ENCODE data around the gene UBE4B.

DNA sequence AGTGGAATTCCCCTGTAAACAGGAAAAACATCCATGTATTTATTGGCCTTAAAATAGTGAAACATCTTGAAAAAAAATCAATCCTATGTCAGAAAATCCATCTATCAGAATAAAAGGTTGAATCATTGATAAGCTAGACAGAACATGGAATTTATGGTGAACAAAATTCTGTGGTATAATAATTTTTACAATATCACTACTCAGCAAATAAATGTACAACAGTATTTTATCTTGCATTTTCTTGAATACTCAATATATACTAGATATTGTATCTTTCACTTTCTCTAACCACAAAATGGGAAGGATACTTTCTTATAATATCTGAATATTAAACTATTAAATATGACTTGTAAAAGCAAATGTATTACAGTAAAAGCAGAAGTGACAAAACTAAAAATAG lies 5.7 kb upstream of the UBE4B start:
- TF ChIP-seq, protein P1, sequence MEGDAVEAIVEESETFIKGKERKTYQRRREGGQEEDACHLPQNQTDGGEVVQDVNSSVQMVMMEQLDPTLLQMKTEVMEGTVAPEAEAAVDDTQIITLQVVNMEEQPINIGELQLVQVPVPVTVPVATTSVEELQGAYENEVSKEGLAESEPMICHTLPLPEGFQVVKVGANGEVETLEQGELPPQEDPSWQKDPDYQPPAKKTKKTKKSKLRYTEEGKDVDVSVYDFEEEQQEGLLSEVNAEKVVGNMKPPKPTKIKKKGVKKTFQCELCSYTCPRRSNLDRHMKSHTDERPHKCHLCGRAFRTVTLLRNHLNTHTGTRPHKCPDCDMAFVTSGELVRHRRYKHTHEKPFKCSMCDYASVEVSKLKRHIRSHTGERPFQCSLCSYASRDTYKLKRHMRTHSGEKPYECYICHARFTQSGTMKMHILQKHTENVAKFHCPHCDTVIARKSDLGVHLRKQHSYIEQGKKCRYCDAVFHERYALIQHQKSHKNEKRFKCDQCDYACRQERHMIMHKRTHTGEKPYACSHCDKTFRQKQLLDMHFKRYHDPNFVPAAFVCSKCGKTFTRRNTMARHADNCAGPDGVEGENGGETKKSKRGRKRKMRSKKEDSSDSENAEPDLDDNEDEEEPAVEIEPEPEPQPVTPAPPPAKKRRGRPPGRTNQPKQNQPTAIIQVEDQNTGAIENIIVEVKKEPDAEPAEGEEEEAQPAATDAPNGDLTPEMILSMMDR (conservative IDR thresholded peaks at IDR 0.05; ENCODE audit: low read depth in 2 of 2): no peak
- TF ChIP-seq POLR2AphosphoS5 (IDR thresholded peaks at IDR 0.05; ENCODE audit: low read depth): no peak
- TF ChIP-seq, protein P2, sequence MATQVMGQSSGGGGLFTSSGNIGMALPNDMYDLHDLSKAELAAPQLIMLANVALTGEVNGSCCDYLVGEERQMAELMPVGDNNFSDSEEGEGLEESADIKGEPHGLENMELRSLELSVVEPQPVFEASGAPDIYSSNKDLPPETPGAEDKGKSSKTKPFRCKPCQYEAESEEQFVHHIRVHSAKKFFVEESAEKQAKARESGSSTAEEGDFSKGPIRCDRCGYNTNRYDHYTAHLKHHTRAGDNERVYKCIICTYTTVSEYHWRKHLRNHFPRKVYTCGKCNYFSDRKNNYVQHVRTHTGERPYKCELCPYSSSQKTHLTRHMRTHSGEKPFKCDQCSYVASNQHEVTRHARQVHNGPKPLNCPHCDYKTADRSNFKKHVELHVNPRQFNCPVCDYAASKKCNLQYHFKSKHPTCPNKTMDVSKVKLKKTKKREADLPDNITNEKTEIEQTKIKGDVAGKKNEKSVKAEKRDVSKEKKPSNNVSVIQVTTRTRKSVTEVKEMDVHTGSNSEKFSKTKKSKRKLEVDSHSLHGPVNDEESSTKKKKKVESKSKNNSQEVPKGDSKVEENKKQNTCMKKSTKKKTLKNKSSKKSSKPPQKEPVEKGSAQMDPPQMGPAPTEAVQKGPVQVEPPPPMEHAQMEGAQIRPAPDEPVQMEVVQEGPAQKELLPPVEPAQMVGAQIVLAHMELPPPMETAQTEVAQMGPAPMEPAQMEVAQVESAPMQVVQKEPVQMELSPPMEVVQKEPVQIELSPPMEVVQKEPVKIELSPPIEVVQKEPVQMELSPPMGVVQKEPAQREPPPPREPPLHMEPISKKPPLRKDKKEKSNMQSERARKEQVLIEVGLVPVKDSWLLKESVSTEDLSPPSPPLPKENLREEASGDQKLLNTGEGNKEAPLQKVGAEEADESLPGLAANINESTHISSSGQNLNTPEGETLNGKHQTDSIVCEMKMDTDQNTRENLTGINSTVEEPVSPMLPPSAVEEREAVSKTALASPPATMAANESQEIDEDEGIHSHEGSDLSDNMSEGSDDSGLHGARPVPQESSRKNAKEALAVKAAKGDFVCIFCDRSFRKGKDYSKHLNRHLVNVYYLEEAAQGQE (IDR thresholded peaks at IDR 0.05; ENCODE audit: unreplicated experiment): no peak
- TF ChIP-seq, protein P3, sequence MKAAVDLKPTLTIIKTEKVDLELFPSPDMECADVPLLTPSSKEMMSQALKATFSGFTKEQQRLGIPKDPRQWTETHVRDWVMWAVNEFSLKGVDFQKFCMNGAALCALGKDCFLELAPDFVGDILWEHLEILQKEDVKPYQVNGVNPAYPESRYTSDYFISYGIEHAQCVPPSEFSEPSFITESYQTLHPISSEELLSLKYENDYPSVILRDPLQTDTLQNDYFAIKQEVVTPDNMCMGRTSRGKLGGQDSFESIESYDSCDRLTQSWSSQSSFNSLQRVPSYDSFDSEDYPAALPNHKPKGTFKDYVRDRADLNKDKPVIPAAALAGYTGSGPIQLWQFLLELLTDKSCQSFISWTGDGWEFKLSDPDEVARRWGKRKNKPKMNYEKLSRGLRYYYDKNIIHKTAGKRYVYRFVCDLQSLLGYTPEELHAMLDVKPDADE (IDR thresholded peaks at IDR 0.05): no peak
- TF ChIP-seq EZH2 (IDR thresholded peaks at IDR 0.05; ENCODE audit: low read depth, unreplicated experiment): no peak
- TF ChIP-seq NANOG (IDR thresholded peaks at IDR 0.05; ENCODE audit: borderline replicate concordance): no peak
- TF ChIP-seq EZH2phosphoT487 (IDR thresholded peaks at IDR 0.05; ENCODE audit: unreplicated experiment): no peak
- no peak for TF ChIP-seq JUNB (IDR thresholded peaks at IDR 0.05; ENCODE audit: unreplicated experiment)
- TF ChIP-seq CREB1 (CRISPR knock-in tag; IDR thresholded peaks at IDR 0.05; ENCODE audit: low read depth): no peak
- no peak for TF ChIP-seq STAT1 (IDR thresholded peaks at IDR 0.05; ENCODE audit: unreplicated experiment)
- TF ChIP-seq ZNF331 (CRISPR knock-in tag; IDR thresholded peaks at IDR 0.05; ENCODE audit: low read depth): no peak
- TF ChIP-seq ZNF114 (CRISPR knock-in tag; IDR thresholded peaks at IDR 0.05): no peak
- TF ChIP-seq, protein P4, sequence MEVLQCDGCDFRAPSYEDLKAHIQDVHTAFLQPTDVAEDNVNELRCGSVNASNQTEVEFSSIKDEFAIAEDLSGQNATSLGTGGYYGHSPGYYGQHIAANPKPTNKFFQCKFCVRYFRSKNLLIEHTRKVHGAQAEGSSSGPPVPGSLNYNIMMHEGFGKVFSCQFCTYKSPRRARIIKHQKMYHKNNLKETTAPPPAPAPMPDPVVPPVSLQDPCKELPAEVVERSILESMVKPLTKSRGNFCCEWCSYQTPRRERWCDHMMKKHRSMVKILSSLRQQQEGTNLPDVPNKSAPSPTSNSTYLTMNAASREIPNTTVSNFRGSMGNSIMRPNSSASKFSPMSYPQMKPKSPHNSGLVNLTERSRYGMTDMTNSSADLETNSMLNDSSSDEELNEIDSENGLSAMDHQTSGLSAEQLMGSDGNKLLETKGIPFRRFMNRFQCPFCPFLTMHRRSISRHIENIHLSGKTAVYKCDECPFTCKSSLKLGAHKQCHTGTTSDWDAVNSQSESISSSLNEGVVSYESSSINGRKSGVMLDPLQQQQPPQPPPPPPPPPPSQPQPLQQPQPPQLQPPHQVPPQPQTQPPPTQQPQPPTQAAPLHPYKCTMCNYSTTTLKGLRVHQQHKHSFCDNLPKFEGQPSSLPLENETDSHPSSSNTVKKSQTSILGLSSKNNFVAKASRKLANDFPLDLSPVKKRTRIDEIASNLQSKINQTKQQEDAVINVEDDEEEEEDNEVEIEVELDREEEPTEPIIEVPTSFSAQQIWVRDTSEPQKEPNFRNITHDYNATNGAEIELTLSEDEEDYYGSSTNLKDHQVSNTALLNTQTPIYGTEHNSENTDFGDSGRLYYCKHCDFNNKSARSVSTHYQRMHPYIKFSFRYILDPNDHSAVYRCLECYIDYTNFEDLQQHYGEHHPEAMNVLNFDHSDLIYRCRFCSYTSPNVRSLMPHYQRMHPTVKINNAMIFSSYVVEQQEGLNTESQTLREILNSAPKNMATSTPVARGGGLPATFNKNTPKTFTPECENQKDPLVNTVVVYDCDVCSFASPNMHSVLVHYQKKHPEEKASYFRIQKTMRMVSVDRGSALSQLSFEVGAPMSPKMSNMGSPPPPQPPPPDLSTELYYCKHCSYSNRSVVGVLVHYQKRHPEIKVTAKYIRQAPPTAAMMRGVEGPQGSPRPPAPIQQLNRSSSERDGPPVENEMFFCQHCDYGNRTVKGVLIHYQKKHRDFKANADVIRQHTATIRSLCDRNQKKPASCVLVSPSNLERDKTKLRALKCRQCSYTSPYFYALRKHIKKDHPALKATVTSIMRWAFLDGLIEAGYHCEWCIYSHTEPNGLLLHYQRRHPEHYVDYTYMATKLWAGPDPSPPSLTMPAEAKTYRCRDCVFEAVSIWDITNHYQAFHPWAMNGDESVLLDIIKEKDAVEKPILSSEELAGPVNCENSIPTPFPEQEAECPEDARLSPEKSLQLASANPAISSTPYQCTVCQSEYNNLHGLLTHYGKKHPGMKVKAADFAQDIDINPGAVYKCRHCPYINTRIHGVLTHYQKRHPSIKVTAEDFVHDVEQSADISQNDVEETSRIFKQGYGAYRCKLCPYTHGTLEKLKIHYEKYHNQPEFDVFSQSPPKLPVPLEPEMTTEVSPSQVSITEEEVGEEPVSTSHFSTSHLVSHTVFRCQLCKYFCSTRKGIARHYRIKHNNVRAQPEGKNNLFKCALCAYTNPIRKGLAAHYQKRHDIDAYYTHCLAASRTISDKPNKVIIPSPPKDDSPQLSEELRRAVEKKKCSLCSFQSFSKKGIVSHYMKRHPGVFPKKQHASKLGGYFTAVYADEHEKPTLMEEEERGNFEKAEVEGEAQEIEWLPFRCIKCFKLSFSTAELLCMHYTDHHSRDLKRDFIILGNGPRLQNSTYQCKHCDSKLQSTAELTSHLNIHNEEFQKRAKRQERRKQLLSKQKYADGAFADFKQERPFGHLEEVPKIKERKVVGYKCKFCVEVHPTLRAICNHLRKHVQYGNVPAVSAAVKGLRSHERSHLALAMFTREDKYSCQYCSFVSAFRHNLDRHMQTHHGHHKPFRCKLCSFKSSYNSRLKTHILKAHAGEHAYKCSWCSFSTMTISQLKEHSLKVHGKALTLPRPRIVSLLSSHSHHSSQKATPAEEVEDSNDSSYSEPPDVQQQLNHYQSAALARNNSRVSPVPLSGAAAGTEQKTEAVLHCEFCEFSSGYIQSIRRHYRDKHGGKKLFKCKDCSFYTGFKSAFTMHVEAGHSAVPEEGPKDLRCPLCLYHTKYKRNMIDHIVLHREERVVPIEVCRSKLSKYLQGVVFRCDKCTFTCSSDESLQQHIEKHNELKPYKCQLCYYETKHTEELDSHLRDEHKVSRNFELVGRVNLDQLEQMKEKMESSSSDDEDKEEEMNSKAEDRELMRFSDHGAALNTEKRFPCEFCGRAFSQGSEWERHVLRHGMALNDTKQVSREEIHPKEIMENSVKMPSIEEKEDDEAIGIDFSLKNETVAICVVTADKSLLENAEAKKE (CRISPR knock-in tag; IDR thresholded peaks at IDR 0.05): no peak

All from GM23338 (cell line).